22Rv1 (cell line): ENCODE measurements around the gene C1QTNF8.

Experiments
- ZFX ChIP-seq: fragments of 450-650 bp; IDR thresholded peaks from 2 replicates; pipeline ENCODE4 v1.6.1; 2017; ENCODE audit warnings: antibody characterized with exemption, borderline replicate concordance
- TF ChIP-seq, protein P1 (sequence below): fragments of 450-650 bp; IDR thresholded peaks from 2 replicates; pipeline ENCODE4 v1.5.1; 2017; ENCODE audit warnings: mild to moderate bottlenecking

GRCh38 chr16:1140582-1141162 lies 44.6 kb upstream of the C1QTNF8 start:
- TF ChIP-seq, protein P1, sequence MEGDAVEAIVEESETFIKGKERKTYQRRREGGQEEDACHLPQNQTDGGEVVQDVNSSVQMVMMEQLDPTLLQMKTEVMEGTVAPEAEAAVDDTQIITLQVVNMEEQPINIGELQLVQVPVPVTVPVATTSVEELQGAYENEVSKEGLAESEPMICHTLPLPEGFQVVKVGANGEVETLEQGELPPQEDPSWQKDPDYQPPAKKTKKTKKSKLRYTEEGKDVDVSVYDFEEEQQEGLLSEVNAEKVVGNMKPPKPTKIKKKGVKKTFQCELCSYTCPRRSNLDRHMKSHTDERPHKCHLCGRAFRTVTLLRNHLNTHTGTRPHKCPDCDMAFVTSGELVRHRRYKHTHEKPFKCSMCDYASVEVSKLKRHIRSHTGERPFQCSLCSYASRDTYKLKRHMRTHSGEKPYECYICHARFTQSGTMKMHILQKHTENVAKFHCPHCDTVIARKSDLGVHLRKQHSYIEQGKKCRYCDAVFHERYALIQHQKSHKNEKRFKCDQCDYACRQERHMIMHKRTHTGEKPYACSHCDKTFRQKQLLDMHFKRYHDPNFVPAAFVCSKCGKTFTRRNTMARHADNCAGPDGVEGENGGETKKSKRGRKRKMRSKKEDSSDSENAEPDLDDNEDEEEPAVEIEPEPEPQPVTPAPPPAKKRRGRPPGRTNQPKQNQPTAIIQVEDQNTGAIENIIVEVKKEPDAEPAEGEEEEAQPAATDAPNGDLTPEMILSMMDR: no peak
- no peak for TF ChIP-seq ZFX
